RPMI8226 (cell line): ENCODE measurements around the gene TESK1.
A peak's percentile ranks its signal among the peaks of the same experiment; 100 is the strongest.
"Not testable (repeated sequence)": the region's sequence is repeated elsewhere in the genome, so short reads cannot be mapped to it uniquely, and the experiment has no call there.

ENCODE experiments used
- DNase-seq: peaks from one replicate; pipeline ENCODE4 v3.0.0-alpha.2; 2015

The TESK1 gene

GRCh38 chr9:35579659-35580227 lies 25.3 kb upstream of the TESK1 start:
- not testable (repeated sequence) for DNase-seq

GRCh38 chr9:35583521-35583920 lies 21.5 kb upstream of the TESK1 start:
- DNase-seq, result not testable (repeated sequence)

- not testable (repeated sequence) for DNase-seq
Measured at GRCh38 chr9:35584681-35585080, 20.4 kb upstream of the TESK1 start.

- DNase-seq, result not testable (repeated sequence)
Measured at GRCh38 chr9:35588506-35588905, 16.6 kb upstream of the TESK1 start.

- no peak for DNase-seq
Measured at GRCh38 chr9:35593581-35593980, 11.5 kb upstream of the TESK1 start.

GRCh38 chr9:35594471-35594870 lies 10.6 kb upstream of the TESK1 start:
- no peak for DNase-seq

- not testable (repeated sequence) for DNase-seq
Measured at GRCh38 chr9:35596907-35597306, 8.2 kb upstream of the TESK1 start.

GRCh38 chr9:35598866-35599590 lies 6.0 kb upstream of the TESK1 start:
- peak; percentile 70 for DNase-seq

GRCh38 chr9:35599763-35600604 lies 5.1 kb upstream of the TESK1 start:
- DNase-seq, result peak; percentile 12

GRCh38 chr9:35603506-35603985 lies 1.5 kb upstream of the TESK1 start:
- DNase-seq, result no peak

GRCh38 chr9:35603986-35604577 lies 980 bp upstream of the TESK1 start:
- DNase-seq, result peak; percentile 99

GRCh38 chr9:35605351-35606137 lies 482 bp downstream of the TESK1 start:
- DNase-seq, result peak; percentile 24

- no peak for DNase-seq
Measured at GRCh38 chr9:35606138-35606504, 1.1 kb downstream of the TESK1 start.

GRCh38 chr9:35606726-35607125 lies 1.7 kb downstream of the TESK1 start:
- no peak for DNase-seq

- DNase-seq, result no peak
Measured at GRCh38 chr9:35608221-35608620, 3.2 kb downstream of the TESK1 start.

GRCh38 chr9:35609001-35609819 lies 4.1 kb downstream of the TESK1 start:
- no peak for DNase-seq

GRCh38 chr9:35609820-35610163 lies 4.7 kb downstream of the TESK1 start:
- DNase-seq, result no peak

GRCh38 chr9:35611230-35611797 lies 6.3 kb downstream of the TESK1 start:
- DNase-seq, result peak; percentile 56

GRCh38 chr9:35612066-35612465 lies 7.0 kb downstream of the TESK1 start:
- not testable (repeated sequence) for DNase-seq

GRCh38 chr9:35612843-35613242 lies 7.8 kb downstream of the TESK1 start:
- peak; percentile 47 for DNase-seq

- peak; percentile 91 for DNase-seq
Measured at GRCh38 chr9:35615981-35616680, 11.1 kb downstream of the TESK1 start.
